NT2/D1 (cell line): ENCODE data around the gene ABCA3.

Source experiments
- SUZ12 ChIP-seq: IDR thresholded peaks from 2 replicates; pipeline ENCODE4 v1.6.1; 2011; ENCODE audit not compliant: insufficient read length, insufficient read depth; ENCODE audit errors: extremely low read depth
- YY1 ChIP-seq: IDR thresholded peaks from 2 replicates; pipeline ENCODE4 v1.6.1; 2011; ENCODE audit not compliant: insufficient read length, insufficient read depth
- ZNF274 ChIP-seq: IDR thresholded peaks from 2 replicates; pipeline ENCODE4 v1.6.1; 2011; ENCODE audit warnings: mild to moderate bottlenecking, low read depth, low read length

GRCh38 chr16:2317231-2318020, 23.1 kb downstream of the ABCA3 start:
- no peak for TF ChIP-seq YY1
- no peak for TF ChIP-seq ZNF274
- no peak for TF ChIP-seq SUZ12
